Neutrophil (primary cell): ENCODE results near the gene C6orf47.

Experiments used
- H3K27ac ChIP-seq: fragments of 200-600 bp; sonication (generic); 2 replicates; pipeline ENCODE4 v1.5.1; 2016; ENCODE audit warnings: mild to moderate bottlenecking, moderate library complexity
- H3K27me3 ChIP-seq: fragments of 200-600 bp; sonication (generic); 2 replicates; pipeline ENCODE4 v1.6.0; 2016; ENCODE audit warnings: mild to moderate bottlenecking
- H3K36me3 ChIP-seq: fragments of 200-600 bp; sonication (generic); 2 replicates; pipeline ENCODE4 v1.5.1; 2017
- H3K4me1 ChIP-seq, 2 experiments: fragments of 200-600 bp in 1 of 2; sonication (generic) in 1 of 2; 1 replicate in 1 of 2; 2 replicates in 1 of 2; pipeline versions ENCODE4 v1.5.1 to v1.6.1; 2013 to 2016; ENCODE audit warnings: low read depth in 1 of 2, low read length in 1 of 2, mild to moderate bottlenecking in 1 of 2, moderate library complexity in 1 of 2; ENCODE audit not compliant: control insufficient read depth in 1 of 2, insufficient read depth in 1 of 2
- H3K4me3 ChIP-seq, 2 experiments: fragments of 200-600 bp in 1 of 2; sonication (generic) in 1 of 2; 1 replicate in 1 of 2; 2 replicates in 1 of 2; pipeline ENCODE4 v1.5.1; 2013 to 2016; ENCODE audit warnings: low read depth in 1 of 2, low read length in 1 of 2, mild to moderate bottlenecking in 1 of 2, moderate library complexity in 1 of 2
- H3K9me3 ChIP-seq: fragments of 200-600 bp; sonication (generic); 2 replicates; pipeline ENCODE4 v1.5.1; 2016
- CTCF ChIP-seq: fragments of 200-600 bp; sonication (generic); IDR thresholded peaks from 2 replicates; pipeline ENCODE4 v1.5.1; 2016; ENCODE audit warnings: antibody characterized with exemption

C6orf47 gene

GRCh38 chr6:31663961-31664789, 3.6 kb upstream of the C6orf47 start:
- no peak for TF ChIP-seq CTCF
- Histone ChIP-seq H3K27ac (peak overlapping the region; percentile 96), H3K27me3 (no peaks in the 10 kb centered on the region), H3K4me1 (peaks cover 55 to 67% of the 10 kb centered on the region in 2 experiments), H3K36me3 (peaks cover 50% of the 10 kb centered on the region), H3K4me3 (peak overlapping the region; percentile 81 to 97), H3K9me3 (no peaks in the 10 kb centered on the region)

GRCh38 chr6:31663126-31663960, 2.8 kb upstream of the C6orf47 start:
- Histone ChIP-seq H3K9me3 (no peaks in the 10 kb centered on the region), H3K4me3 (peak overlapping the region; percentile 81 to 97), H3K27ac (peak overlapping the region; percentile 96), H3K27me3 (no peaks in the 10 kb centered on the region), H3K4me1 (peaks cover 63 to 75% of the 10 kb centered on the region in 2 experiments), H3K36me3 (peaks cover 41% of the 10 kb centered on the region)
- no peak for TF ChIP-seq CTCF

- H3K27me3 ChIP-seq = no peaks in the 10 kb centered on the region
- H3K27ac ChIP-seq = peak overlapping the region; percentile 92
- peaks cover 35% of the 10 kb centered on the region for H3K36me3 ChIP-seq
- H3K4me1 ChIP-seq = peaks cover 74 to 86% of the 10 kb centered on the region in 2 experiments
- no peak for TF ChIP-seq CTCF
- H3K4me3 ChIP-seq = no peak overlapping the region
- H3K9me3 ChIP-seq = no peaks in the 10 kb centered on the region
Observed at GRCh38 chr6:31662124-31662723, 1.6 kb upstream of the C6orf47 start.

GRCh38 chr6:31661262-31662123, 915 bp upstream of the C6orf47 start:
- Histone ChIP-seq H3K27me3 (no peaks in the 10 kb centered on the region), H3K9me3 (no peaks in the 10 kb centered on the region), H3K36me3 (peaks cover 34% of the 10 kb centered on the region), H3K4me1 (peaks cover 68 to 83% of the 10 kb centered on the region in 2 experiments), H3K27ac (peak overlapping the region; percentile 92), H3K4me3 (peak overlapping the region; percentile 77 to 92)
- no peak for TF ChIP-seq CTCF
